HG02759 (cell line): ENCODE data around the gene FLNC.

Experiments
- ATAC-seq: cut with Tn5 transposase; IDR thresholded peaks from one replicate; pipeline ENCODE4 v1.9.1; 2021; ENCODE audit warnings: mild to moderate bottlenecking, moderate library complexity; ENCODE audit not compliant: unreplicated experiment

FLNC gene

DNA sequence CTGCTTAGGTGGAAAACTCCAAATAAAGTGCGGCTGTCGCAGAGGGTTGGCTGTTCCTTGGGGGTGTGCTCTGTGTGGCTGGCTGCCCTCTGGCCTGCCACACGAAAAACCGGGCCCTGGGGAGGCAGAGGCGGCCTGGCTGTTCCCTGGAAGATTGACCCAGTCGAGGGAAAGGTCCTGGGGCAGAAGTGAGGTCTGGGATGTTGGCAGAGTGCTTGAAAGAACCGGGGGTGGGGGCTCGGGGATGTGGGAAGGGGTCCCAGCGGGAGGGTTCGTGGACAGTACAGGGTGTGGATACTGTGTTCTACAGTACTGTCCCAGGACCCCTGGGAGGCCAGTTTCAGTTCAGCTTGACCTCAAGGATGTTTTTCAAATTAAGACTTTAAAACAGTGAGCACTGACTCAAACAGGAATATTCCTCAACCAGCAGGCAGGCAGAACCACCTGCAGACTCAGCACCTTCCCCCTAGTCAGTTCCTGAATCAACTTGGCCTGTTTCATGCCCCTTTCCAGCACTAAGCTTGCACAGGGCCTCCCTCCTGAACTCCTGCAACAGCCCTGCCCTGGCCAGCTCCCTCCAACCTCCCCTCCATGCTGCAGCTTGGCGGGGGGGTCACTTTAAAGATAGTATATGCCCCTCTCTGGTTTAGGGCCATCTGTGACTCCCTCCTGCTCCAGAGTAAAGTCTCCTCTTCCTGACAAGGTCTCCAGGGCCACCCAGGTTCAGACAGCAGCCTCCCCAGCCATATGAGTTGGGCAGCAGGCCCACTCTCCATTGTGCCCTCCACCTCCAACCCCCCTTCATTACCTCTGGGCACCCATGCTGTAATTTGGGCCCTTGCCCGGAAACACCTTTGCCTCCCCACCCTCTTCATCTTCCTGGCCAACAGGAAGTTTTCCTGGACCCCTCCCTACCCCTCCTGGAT is 29.3 kb downstream of the FLNC start:
- ATAC-seq, result no peak

DNA sequence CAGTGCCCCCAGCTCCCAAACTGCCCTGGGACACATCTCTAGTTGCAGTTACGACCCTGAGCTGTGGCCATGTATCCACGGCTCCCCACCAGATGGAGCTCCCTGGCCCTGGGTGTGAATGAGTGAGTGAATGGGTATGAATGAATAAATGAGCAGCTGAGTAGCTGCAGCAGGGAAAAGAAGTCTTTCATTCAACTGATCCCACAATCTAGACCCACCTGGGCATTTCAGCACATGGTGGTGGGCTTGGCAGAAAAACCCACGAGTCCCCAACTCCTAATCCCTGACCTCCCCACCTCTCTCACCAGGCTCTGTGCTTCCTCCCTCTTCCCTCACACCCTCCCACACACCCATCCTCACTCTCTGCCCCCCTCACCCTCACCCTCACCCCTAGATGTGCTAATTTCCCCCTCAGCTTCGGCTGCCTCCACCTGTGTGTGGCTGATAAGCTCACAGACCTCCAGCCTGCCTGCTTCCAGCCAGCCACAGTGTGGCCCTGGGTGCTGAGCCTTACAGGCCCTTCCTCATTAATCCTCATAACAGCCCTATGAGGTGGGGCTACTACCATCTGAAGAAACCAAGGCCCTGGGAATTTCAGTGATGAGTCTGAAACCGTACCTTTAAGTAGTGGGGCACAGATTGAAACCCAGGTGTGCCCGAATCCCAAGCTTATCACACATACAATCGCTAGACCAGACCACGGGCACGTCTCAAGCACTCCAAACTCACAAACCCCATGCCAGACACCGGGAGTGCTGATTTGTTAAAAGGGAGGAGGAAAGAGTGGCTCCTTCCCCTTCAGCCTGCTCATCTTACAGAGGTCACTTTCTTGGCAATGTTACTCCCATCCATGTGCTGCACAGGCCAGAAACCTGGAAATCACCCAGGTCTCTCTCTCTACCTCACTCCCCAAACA is 30.2 kb downstream of the FLNC start:
- no peak for ATAC-seq

DNA sequence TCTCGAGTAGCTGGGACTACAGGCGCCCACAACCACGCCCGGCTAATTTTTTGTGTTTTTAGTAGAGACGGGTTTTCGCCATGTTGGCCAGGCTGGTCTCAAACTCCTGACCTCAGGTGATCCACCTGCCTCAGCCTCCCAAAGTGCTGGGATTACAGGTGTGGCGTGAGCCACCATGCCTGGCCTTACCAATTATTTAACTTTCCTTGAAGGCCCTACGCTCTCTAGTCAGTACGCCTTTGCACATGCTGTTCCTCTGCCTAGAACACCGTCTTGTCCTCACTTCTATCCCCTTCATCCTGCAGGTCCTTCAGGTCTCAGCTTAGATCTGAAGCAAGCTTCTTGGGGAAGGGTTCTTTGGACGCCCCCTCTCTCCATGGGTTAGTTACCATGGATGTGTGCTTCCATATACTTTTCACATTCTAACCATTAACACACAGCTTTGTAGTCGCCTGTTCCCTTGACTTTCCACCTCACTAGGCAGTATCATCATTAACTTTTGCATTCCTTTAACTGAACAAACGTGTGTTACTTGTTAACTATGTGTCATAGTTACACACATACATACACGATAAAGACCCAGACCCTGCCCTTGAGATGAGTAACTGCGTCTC is 31.9 kb downstream of the FLNC start:
- no peak for ATAC-seq

DNA sequence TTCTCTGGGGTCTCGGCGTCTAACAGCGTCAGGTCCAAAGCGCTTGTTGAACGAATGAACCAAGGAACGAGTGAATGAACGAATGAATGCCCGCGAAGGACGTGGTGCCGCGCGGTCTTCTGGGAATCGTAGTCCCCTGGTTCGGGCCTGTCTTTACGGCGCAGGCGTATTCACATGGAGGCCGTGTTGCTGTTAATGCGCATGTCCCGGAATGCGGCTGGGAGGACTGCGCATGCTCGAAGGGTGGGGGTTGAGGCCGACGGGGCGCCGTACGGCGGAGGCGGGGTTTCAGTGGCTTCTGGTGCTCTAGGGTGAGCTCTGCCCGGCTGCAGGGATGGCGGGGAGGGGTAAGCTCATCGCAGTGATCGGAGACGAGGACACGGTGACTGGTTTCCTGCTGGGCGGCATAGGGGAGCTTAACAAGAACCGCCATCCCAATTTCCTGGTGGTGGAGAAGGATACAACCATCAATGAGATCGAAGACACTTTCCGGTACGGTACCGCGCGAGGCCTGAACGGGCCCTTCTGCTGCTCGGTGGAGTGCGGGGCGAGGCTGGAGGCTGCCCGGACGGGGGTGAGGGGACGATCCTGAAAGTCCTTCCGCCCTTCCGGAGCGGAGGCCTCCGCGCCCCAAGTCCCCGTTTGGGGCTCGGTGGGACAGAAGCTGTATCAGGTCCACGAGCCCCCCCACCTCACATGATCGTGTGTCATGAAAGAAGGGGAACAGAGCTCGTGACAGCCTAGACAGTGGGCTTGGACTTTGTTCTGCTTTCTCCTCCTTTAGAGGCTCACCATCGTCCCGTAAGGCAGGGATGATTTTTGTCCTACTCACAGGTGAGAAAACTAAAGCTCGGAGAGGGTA is 32.6 kb downstream of the FLNC start, which contains the start of gene ATP6V1F:
ATP6V1F (plus strand) TSS at position 286 of the 862 bp plus-strand sequence; CDS start at position 335, 49 bp downstream.
- peak; percentile 89 for ATAC-seq

DNA sequence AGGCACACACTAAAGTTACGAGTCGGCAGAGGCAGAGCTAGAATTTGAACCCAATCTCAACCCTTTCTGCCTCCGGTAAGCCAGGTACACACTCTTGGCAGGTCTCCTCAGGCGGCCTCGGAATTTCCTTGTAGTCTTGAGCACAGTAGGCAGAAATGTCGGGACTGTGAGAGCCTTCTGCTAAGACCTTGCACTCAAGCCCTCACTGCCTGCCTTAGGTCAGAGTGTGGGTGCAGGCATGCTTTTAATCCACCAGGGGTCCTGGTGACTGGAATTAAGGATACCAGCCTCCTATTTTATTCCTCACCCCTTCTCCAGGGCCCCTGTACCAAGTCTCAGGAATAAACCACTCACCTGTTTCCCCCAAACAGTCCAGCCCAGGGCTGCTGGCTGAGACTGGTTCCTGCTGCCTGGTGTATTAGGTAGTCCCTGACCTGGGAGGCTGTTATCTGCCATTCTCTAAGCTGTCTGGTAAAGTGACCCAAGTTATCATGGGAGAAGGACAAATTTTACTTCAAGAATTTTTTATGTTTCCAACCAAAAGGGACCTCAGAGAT is 33.3 kb downstream of the FLNC start:
- peak; percentile 37 for ATAC-seq

DNA sequence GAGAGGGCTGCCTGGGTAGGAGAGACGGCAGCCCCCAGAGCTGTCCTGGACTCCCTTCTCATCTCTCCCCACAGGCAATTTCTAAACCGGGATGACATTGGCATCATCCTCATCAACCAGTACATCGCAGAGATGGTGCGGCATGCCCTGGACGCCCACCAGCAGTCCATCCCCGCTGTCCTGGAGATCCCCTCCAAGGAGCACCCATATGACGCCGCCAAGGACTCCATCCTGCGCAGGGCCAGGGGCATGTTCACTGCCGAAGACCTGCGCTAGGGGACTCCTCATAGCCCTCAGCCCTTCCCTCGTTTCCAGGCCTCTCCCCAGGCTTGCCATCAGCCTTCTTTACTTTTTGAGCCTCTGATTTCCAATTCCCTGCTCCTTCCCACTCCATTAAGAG is 35.1 kb downstream of the FLNC start:
- no peak for ATAC-seq

DNA sequence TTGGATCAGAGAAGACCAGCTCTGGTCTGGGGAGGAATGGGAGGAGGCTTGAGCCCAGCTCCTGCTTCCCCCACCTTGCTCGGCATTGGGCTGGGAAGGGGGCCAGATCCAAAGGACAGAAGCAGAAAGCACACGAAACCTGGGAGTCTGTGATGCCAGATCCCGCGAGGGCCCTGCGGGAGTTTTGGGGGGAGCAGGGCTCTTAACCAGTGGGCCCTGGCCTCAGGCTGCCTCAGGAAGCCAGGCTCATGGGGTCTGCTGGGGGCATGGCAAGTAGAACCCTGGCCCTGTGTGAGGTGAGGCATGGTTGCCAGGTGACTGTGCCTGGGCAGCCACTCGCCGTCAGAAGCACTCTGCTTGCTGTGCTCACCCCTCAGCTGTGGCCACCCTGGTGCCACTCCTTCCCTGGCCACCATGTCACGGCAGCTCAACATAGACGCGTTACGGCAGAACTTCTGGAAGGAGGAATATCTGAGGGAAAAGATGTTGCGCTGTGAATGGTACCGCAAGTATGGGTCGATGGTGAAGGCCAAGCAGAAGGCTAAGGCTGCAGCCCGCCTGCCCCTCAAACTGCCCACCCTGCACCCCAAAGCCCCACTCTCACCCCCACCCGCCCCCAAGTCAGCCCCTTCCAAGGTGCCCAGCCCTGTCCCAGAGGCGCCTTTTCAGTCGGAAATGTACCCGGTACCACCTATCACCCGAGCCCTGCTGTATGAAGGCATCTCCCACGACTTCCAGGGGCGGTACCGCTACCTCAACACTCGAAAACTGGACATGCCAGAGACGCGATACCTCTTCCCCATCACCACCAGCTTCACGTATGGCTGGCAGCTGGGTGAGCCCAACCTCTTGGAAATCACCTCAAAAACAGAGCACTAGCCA is 36.0 kb downstream of the FLNC start:
- no peak for ATAC-seq

DNA sequence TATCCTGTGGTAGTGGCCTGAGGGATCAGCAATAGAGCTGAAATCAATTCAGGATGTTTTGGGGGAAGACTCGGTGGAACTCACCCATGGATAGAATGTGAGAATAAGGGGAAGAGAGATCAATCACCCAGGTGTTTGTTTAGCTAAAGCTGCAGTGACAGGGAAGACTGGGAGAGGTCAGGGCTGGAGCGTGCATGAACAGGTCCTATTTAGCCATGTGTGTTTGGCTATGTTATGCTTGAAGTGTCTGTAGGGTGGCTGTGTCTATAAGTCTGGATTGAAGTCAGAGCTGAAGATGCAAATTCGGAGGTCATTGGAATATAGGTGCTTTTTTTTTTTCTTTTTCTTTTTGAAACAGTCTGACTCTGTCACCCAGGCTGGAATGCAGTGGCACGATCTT is 37.0 kb downstream of the FLNC start:
- ATAC-seq, result no peak

DNA sequence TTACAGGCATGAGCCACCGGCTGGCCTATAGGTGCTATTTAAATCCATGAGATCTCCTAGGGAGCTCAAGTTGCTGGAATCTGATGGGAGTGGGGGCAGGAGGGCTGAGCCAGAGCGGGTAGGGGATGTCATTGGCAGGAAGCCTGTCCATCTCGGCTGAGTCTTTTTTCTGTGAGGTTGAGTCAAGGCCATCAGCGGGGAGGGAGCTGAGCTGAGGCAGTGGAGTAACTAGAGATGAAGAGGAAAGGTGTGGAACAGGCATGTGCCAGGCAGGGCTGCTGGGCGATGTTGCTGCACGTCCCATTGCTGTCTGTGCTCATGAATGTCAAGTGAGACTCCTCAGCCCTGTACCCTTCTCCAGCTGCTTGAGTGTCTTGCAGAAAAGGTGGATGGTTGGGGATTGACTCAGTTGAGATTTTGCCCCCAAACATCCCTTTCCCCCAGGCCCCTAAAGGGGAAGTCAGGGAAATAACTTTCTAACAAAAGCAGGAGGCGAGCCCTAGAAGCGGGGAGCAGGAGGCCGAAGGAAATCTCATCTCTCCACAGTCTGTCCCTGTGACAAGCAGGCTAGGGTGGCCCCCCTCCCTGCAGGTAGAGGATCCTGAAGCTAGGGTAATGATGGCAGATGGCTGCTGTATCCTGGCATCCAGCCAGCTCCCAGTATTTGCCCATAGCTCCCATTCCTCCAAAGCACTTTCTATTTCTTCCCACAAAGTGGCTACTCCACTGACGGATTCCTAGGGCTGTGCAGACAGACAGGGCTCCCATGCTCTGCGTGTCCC is 37.8 kb downstream of the FLNC start:
- ATAC-seq, result no peak

DNA sequence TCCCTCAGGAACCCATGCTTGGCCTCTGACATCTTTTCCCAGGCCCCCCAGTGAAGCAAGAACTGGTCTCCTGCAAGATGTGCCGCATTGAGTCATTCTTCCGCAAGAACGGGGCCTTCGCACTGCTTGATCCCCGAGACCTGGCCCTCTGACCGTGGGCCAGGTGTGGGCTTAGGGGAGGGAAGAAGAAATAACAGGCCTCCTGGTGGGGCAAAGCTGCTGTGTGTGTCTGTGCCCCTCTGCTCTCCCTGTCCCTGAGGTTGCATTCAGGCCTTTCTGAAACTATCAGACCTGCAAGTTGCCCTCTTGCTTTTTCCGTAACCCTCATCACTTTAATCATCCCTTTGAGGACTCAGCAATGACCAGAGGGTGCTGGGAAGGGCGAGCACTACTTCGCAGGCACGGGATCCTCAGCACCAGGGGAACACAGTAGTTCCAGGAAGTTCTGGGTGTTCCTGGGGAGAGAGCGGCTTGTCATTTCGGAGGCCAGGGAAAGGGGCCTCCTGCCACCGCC is 38.5 kb downstream of the FLNC start:
- ATAC-seq, result no peak

DNA sequence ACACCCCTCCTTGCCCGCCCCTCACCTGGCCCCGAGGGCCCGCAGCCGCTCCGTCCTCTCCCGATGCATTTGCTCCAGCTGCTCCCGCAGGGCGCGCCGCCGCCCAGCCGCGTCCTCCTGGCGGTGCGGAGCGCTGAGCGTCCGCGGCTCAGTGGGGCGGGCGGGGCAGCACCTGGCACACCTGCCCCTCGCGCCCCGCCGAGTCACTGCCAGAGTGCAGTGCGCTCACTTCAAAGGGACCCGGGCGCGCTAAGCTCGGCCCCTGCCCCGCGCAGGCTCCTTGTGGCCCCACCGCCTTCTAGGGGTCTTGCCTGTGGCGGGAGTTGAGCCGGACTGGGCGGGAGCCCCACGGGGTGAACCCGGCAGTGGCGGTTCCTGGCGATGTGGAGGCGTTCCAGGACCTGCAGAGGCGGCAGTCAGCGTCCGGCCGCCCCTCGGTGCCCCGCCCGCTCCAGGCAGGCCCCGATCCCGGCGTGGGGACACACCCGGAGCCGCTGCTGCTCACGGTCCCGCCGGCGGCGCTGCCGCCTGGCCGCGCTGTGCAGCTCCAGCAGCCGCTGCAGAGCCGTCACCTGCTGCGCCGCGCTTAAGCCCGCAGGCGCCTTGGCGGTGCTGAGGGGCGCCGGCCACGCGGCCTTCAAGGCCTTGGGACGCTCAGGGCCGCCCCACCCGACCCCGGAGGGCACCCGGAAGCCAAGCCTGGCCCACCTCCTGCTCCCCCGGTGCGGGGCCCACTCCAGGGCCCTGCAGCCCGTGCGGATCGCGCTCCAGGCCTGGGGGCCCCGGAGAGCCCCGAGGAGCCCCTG is 39.1 kb downstream of the FLNC start:
- peak; percentile 85 for ATAC-seq

DNA sequence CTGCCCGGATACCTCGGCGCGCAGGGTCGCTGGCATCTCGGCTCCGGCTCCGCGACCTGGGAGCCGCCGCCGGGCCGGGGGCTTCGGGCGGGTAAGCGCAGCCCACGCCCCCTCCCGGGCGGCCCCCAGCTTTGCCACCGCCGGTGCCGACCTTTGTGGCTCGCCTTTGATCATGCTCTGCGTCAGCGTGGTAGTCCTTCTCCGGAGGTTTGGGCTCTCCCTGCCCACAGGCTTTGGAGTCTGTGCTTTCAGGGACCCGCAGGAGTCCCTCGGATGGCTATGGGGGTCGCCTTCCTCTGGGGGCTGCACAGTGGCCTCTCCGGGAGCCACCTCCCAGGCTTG is 39.7 kb downstream of the FLNC start:
- ATAC-seq, result peak; percentile 32

DNA sequence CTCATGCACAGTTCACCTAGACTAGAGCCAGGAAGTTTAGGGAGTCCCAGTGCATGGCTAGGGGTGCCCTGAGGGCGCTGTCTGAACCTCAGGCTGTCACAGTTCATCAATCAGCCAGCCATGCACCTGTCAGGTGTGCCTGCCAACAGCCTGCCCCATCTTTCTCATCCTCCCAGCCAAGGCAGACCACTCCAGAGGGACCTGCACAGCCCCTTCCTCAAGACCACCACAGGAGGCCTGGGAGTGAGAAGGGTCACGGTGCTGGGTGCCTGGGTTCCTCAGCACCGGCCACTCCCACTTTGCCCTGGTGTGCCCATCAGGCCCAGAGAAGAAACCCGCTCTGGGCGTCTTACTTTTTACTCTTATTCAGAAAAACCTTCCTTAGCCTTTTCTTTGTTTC is 40.8 kb downstream of the FLNC start:
- ATAC-seq, result no peak

DNA sequence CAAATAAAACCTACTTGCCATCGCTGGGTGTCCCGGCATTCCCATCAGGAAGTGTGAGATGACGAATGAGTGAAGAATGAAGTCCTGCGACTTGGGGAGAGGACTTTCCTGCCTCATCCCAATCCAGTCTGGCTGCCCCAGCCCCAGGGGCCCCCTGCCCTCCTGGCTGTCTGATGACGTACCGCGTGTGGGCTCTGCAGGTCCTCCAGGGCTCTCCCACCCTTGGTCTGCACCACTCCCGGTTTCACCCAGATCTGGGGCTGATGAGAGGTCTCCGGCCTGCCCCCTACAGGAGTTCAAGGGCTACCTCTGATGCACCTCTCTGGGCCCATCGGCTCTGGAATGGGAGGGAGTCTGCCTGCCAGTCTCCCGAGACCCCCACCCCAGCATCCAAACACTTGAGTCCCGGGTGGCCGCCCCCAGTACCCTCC is 42.2 kb downstream of the FLNC start:
- no peak for ATAC-seq

DNA sequence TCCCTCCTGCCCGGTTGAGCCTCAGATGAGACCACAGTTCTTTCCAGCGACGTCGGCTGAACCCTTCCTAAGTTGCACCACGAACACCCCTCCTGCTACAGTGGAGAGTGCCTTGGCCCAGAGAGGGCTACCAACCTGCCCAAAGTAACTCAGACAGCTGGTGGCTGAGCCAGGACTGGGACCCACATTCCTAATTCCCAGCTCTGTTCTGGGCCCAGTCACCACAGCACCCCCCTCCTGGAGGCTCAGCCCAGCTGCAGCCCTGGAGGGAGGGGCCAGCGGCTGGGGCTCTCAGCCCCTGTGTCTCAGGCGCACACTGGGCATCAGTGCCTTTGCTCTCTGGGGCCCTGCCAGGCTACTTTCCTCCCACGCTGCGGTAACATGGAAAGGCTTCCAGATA is 43.0 kb downstream of the FLNC start:
- ATAC-seq, result no peak

DNA sequence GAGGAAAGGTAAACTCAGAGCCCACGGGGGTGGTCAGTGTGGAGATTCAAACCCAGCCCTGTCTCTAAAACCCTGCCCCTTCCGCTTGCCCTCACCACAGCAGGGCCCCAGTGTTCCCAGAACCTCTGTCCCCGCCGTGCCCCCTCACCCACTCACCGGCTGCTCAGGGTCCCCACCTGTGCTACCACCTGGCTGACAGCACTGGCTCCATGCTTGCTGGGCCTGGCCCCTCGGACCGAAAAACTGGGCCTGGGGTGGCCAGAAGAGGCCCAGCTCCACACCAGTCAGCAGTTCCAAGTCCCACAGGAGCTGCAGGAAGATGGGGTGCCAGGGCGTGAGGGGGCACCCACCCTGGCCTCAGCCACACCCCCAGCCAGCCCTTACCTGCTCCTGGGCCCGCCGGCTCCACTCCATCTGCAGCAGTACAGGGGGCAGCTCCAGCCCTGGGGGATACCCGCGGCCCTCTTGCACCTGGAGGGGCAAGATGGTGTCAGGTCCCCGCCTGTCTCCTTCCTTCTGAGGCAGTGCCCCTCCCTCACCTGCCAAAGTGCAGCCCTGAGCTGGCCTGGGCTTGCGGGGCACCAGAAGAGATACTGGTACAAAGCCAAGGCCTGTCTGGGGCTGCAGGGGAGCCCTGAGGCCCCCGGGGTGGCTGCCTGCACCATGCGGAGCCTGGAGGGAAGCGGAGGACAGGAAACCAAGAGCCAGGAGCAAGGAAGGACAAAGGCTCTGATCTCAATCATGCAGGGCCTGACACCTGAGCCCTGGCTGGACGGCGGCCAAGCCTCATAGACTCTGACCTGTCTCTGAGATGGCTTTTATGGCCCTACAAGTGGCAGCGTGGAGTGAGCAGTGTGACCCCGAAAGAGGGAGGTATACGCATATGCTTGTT is 44.2 kb downstream of the FLNC start:
- ATAC-seq, result no peak
